Smooth muscle cell (in vitro differentiated cells): Measurements from ENCODE around the gene FABP7. TPM values are rescaled to one million over a fixed set of nuclear protein-coding genes. Genes with fewer than 3 reads are reported as not detected.
A peak's percentile ranks its signal among the peaks of the same experiment; 100 is the strongest.

Experiments
- DNase-seq: peaks from one replicate; lab custom pipeline; 2025; ENCODE audit not compliant: unreplicated experiment; lab: John Stamatoyannopoulos, UW
- H2AFZ ChIP-seq: fragments of 200-600 bp; sonication (generic); 2 replicates; pipeline ENCODE4 v1.6.0; 2016; ENCODE audit warnings: antibody characterized with exemption, low read depth, mild to moderate bottlenecking
- H3F3A ChIP-seq: fragments of 200-600 bp; sonication (generic); 2 replicates; pipeline ENCODE4 v1.6.0; 2017; ENCODE audit warnings: antibody characterized with exemption, low read depth
- H3K27ac ChIP-seq: fragments of 200-600 bp; sonication (generic); 2 replicates; pipeline ENCODE4 v1.5.1; 2016; ENCODE audit warnings: low read depth, mild to moderate bottlenecking
- H3K27me3 ChIP-seq: fragments of 200-600 bp; sonication (generic); 2 replicates; pipeline ENCODE4 v1.6.1; 2016; ENCODE audit warnings: low read depth, mild to moderate bottlenecking
- H3K36me3 ChIP-seq: fragments of 200-600 bp; sonication (generic); 2 replicates; pipeline ENCODE4 v1.5.1; 2016; ENCODE audit warnings: low read depth
- H3K4me1 ChIP-seq: fragments of 200-600 bp; sonication (generic); 2 replicates; pipeline ENCODE4 v1.5.1; 2016; ENCODE audit warnings: low read depth
- H3K4me2 ChIP-seq: fragments of 200-600 bp; sonication (generic); 2 replicates; pipeline ENCODE4 v1.6.0; 2016; ENCODE audit warnings: mild to moderate bottlenecking
- H3K4me3 ChIP-seq: fragments of 200-600 bp; sonication (generic); 2 replicates; pipeline ENCODE4 v1.5.1; 2016; ENCODE audit warnings: mild to moderate bottlenecking
- H3K79me2 ChIP-seq: fragments of 200-600 bp; sonication (generic); 2 replicates; pipeline ENCODE4 v1.6.0; 2016; ENCODE audit warnings: low read depth, mild to moderate bottlenecking
- H3K9ac ChIP-seq: fragments of 200-600 bp; sonication (generic); 2 replicates; pipeline ENCODE4 v1.6.0; 2016; ENCODE audit warnings: low read depth
- H3K9me3 ChIP-seq: fragments of 200-600 bp; sonication (generic); replicated peaks from 2 replicates; pipeline ENCODE4 v1.5.1; 2016; ENCODE audit warnings: low read depth
- H4K20me1 ChIP-seq: fragments of 200-600 bp; sonication (generic); 2 replicates; pipeline ENCODE4 v1.6.0; 2016; ENCODE audit warnings: low read depth
- CTCF ChIP-seq: fragments of 200-600 bp; sonication (generic); IDR thresholded peaks from 2 replicates; pipeline ENCODE4 v1.5.1; 2017; ENCODE audit warnings: borderline replicate concordance, mild to moderate bottlenecking, antibody characterized with exemption; ENCODE audit not compliant: insufficient read depth, poor library complexity, severe bottlenecking
- WGBS: methylation state at CpG from one replicate; pipeline ENCODE4 v1.1.7; 2016; ENCODE audit warnings: low lambda C conversion rate; 5-methylcytosine and 5-hydroxymethylcytosine counted together
- polyA plus RNA-seq: library from polyadenylated mRNA; unstranded; fragments of >200 nt; fragmentation: Nextera tagmentation; extraction: Ambion mirVana; gene quantifications from 2 replicates; pipeline ENCODE4 v1.2.1, GENCODE V29; 2016
- total RNA-seq: library from RNA; depleted of rRNA; stranded (reverse); fragments of >200 nt; gene quantifications from 2 replicates; pipeline ENCODE4 v1.2.3, GENCODE V29; 2014

Gene FABP7
- total and polyA plus RNA-seq, 2 experiments from 2014 or later: not detected

- H3K27me3 ChIP-seq: no peaks in the 10 kb centered on the region
- TF ChIP-seq CTCF: no peak
- no peaks in the 10 kb centered on the region for H3K36me3 ChIP-seq
- H3F3A ChIP-seq: peaks cover 29% of the 10 kb centered on the region
- no peaks in the 10 kb centered on the region for H3K79me2 ChIP-seq
- peak overlapping the region; percentile 52 for H3K4me2 ChIP-seq
- H4K20me1 ChIP-seq: peaks cover 8% of the 10 kb centered on the region
- H3K27ac ChIP-seq: peak overlapping the region; percentile 73
- peaks cover 17% of the 10 kb centered on the region for H3K4me1 ChIP-seq
- no peak overlapping the region for H3K9ac ChIP-seq
- DNase-seq: no peak
- 8% methylated on average over 5 of the region's 5 CpGs for WGBS
- no peak overlapping the region for H3K4me3 ChIP-seq
- no peaks in the 10 kb centered on the region for H3K9me3 ChIP-seq
- H2AFZ ChIP-seq: no peak overlapping the region
Observed at GRCh38 chr6:122799916-122800686, 20.6 kb downstream of the FABP7 start.

GRCh38 chr6:122800906-122801305 is 21.4 kb downstream of the FABP7 start:
- 82% methylated on average over 3 of the region's 3 CpGs for WGBS
- peak overlapping the region; percentile 52 for H3K4me2 ChIP-seq
- DNase-seq: no peak
- peaks cover 17% of the 10 kb centered on the region for H3K4me1 ChIP-seq
- no peaks in the 10 kb centered on the region for H3K79me2 ChIP-seq
- peaks cover 29% of the 10 kb centered on the region for H3F3A ChIP-seq
- H3K9me3 ChIP-seq: no peaks in the 10 kb centered on the region
- peak overlapping the region; percentile 73 for H3K27ac ChIP-seq
- H2AFZ ChIP-seq: no peak overlapping the region
- H3K4me3 ChIP-seq: no peak overlapping the region
- H3K36me3 ChIP-seq: no peaks in the 10 kb centered on the region
- H3K9ac ChIP-seq: no peak overlapping the region
- peaks cover 8% of the 10 kb centered on the region for H4K20me1 ChIP-seq
- H3K27me3 ChIP-seq: no peaks in the 10 kb centered on the region
- TF ChIP-seq CTCF: no peak

GRCh38 chr6:122801397-122801796 is 21.9 kb downstream of the FABP7 start:
- DNase-seq: no peak
- no peaks in the 10 kb centered on the region for H3K9me3 ChIP-seq
- no peak overlapping the region for H3K4me3 ChIP-seq
- H3K27ac ChIP-seq: no peak overlapping the region
- H3F3A ChIP-seq: peaks cover 29% of the 10 kb centered on the region
- TF ChIP-seq CTCF: no peak
- H4K20me1 ChIP-seq: peaks cover 8% of the 10 kb centered on the region
- 89% methylated on average over 1 of the region's 1 CpG for WGBS
- no peak overlapping the region for H3K4me2 ChIP-seq
- H3K36me3 ChIP-seq: no peaks in the 10 kb centered on the region
- no peak overlapping the region for H2AFZ ChIP-seq
- H3K79me2 ChIP-seq: no peaks in the 10 kb centered on the region
- peaks cover 17% of the 10 kb centered on the region for H3K4me1 ChIP-seq
- H3K9ac ChIP-seq: no peak overlapping the region
- no peaks in the 10 kb centered on the region for H3K27me3 ChIP-seq
